Adrenal gland (tissue), 12 donors: Measurements from ENCODE around the gene HMCN2. TPM values are rescaled to one million over a fixed set of nuclear protein-coding genes. Genes with fewer than 3 reads are reported as not detected.

Experiments
- DNase-seq, 7 donors: peaks; one replicate each; pipeline ENCODE4 v3.0.0-alpha.2; 2019 to 2020
- H3K27ac ChIP-seq, 5 donors: fragments of 200-600 bp; sonication (generic) in 4 of 5; 1 replicate in 3 of 5; 2 replicates in 2 of 5; pipeline versions ENCODE4 v1.5.1 to v1.8.0; 2016 to 2020; ENCODE audit warnings: mild to moderate bottlenecking in 1 of 5
- H3K27me3 ChIP-seq: fragments of 200-600 bp; 2 replicates; pipeline ENCODE4 v1.8.0; 2021
- H3K36me3 ChIP-seq, 2 donors: fragments of 200-600 bp; replicated peaks in 1 of 2; 1 replicate in 1 of 2; 2 replicates in 1 of 2; pipeline versions ENCODE4 v1.5.1 to v1.8.0; 2018 to 2022
- H3K4me1 ChIP-seq, 2 donors: fragments of 200-600 bp; replicated peaks in 1 of 2; 1 replicate in 1 of 2; 2 replicates in 1 of 2; pipeline versions ENCODE4 v1.5.1 to v1.8.0; 2018 to 2021
- H3K4me3 ChIP-seq, 4 donors: fragments of 200-600 bp; sonication (generic) in 3 of 4; one replicate each; pipeline ENCODE4 v1.5.1; 2016 to 2018
- H3K9me3 ChIP-seq, 3 donors: fragments of 200-600 bp; sonication (generic) in 1 of 3; replicated peaks in 1 of 3; 1 replicate in 2 of 3; 2 replicates in 1 of 3; pipeline versions ENCODE4 v1.5.1 to v1.8.0; 2016 to 2021
- POLR2A ChIP-seq, 2 donors: fragments of 450-650 bp; IDR thresholded peaks; one replicate each; pipeline ENCODE4 v1.6.1; 2017; ENCODE audit warnings: antibody characterized with exemption in 2 of 2, mild to moderate bottlenecking in 2 of 2, moderate library complexity in 1 of 2
- WGBS, 4 donors: extraction: QIAGEN DNeasy Blood & Tissue Kit in 2 of 4; methylation state at CpG; one replicate each; pipeline versions ENCODE4 v1.1.5 to v1.1.7; 2013 to 2017; 5-methylcytosine and 5-hydroxymethylcytosine counted together
- intact Hi-C, 2 donors: fragments of 100-400 bp; cut with DNase I; formaldehyde crosslinking; loops; one replicate each; pipeline versions ENCODE4 v1.14.1 to v1.15.0; 2022 to 2023
- polyA plus RNA-seq, 3 donors: library from polyadenylated mRNA; stranded (reverse); fragments of 200-250 nt in 2 of 3; fragments of 350-450 nt in 1 of 3; fragmentation: Illumina TruSeq in 1 of 3; extraction: RNeasy Lipid Tissue Mini Kit (QIAGEN cat#74804) in 1 of 3; gene quantifications; one replicate each; pipeline ENCODE4 v1.2.3, GENCODE V29; 2013 to 2014
- total RNA-seq, 9 donors: library from RNA; depleted of rRNA in 4 of 9; stranded (reverse); fragments of >200 nt in 4 of 9; fragments of 120-200 nt in 1 of 9; fragmentation: NEBNext Ultra II Directional in 1 of 9; extraction: Animal tissue kit (Norgen Biotek cat#: 25700) in 1 of 9; gene quantifications; one replicate each; pipeline versions ENCODE4 v1.1.0 to v1.2.4, GENCODE V29; 2013 to 2023
- TF ChIP-seq, protein P1 (sequence below), 6 experiments: fragments of 450-650 bp in 4 of 6; fragments of 200-600 bp in 2 of 6; sonication (generic) in 1 of 6; IDR thresholded peaks; 1 replicate in 5 of 6; 2 replicates in 1 of 6; pipeline versions ENCODE4 v1.5.1 to v1.8.0; 2016 to 2021; ENCODE audit warnings: antibody characterized with exemption in 6 of 6, mild to moderate bottlenecking in 2 of 6, moderate library complexity in 1 of 6
- donor health status: healthy with polysubstance abuse.
- donor health status: Bipolar disorder and iron deficiency.
- donor health status: DM: yes; HTN: yes; CAD: no.
- donor health status: DM: no; HTN: no; CAD: no.
- donor health status: DM: no; HTN: no; CAD: no.
- donor health status: DM: yes; HTN: yes; CAD: no.

HMCN2 gene
- total and polyA plus RNA-seq, 12 donors: 0.05 to 25.8 (median 0.42) TPM; not detected in 1

DNA sequence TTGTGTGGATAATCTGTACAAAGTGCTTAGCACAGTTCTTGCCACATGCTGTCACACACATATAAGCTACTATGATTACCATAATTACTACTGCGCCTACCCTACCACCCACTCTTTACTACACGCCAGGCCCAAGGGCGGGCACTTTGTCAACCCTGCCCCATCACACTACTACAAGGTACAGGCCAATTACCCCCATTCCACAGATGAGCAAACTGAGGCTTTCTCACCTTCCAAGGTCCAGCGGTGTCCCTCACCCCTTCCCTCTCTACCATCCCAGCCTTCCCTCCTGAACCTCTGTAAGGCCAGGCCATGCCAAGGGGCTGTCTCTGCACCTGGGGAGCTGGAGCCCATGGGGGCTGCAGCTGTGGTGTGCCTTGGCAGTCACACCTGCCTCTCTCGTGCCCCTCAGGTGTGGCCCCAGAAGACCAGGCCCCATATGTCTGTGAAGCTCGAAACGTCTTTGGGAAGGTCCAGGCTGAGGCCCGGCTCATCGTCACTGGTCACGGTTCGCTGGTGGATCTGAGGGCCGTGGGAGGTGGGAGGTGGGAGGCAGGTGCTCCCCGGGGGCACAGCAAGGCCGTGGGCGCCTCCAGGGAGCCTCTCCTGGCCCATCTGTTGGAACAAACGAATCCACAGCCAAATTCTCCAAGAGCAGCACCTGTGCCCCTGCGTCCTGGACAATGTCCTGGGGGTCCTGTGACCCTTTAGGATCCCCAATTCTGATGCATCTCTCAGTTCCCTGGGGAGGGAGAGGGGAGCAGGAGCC is 54.6 kb downstream of the HMCN2 start:
- Histone ChIP-seq H3K4me1 (no peaks in the 10 kb centered on the region), H3K9me3 (no peaks in the 10 kb centered on the region), H3K27ac (no peak overlapping the region), H3K27me3 (peaks cover 9% of the 10 kb centered on the region), H3K36me3 (no peaks in the 10 kb centered on the region), H3K4me3 (no peak overlapping the region)
- TF ChIP-seq, protein P1, sequence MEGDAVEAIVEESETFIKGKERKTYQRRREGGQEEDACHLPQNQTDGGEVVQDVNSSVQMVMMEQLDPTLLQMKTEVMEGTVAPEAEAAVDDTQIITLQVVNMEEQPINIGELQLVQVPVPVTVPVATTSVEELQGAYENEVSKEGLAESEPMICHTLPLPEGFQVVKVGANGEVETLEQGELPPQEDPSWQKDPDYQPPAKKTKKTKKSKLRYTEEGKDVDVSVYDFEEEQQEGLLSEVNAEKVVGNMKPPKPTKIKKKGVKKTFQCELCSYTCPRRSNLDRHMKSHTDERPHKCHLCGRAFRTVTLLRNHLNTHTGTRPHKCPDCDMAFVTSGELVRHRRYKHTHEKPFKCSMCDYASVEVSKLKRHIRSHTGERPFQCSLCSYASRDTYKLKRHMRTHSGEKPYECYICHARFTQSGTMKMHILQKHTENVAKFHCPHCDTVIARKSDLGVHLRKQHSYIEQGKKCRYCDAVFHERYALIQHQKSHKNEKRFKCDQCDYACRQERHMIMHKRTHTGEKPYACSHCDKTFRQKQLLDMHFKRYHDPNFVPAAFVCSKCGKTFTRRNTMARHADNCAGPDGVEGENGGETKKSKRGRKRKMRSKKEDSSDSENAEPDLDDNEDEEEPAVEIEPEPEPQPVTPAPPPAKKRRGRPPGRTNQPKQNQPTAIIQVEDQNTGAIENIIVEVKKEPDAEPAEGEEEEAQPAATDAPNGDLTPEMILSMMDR (IDR thresholded peaks at IDR 0.05): no peak
- no peak for TF ChIP-seq POLR2A (IDR thresholded peaks at IDR 0.05)
- no peak for DNase-seq
- 72 to 95% (median 79%) methylated on average over 4 to 17 of the region's 17 CpGs for WGBS, 4 donors
- intact Hi-C loops: no loop called here

DNA sequence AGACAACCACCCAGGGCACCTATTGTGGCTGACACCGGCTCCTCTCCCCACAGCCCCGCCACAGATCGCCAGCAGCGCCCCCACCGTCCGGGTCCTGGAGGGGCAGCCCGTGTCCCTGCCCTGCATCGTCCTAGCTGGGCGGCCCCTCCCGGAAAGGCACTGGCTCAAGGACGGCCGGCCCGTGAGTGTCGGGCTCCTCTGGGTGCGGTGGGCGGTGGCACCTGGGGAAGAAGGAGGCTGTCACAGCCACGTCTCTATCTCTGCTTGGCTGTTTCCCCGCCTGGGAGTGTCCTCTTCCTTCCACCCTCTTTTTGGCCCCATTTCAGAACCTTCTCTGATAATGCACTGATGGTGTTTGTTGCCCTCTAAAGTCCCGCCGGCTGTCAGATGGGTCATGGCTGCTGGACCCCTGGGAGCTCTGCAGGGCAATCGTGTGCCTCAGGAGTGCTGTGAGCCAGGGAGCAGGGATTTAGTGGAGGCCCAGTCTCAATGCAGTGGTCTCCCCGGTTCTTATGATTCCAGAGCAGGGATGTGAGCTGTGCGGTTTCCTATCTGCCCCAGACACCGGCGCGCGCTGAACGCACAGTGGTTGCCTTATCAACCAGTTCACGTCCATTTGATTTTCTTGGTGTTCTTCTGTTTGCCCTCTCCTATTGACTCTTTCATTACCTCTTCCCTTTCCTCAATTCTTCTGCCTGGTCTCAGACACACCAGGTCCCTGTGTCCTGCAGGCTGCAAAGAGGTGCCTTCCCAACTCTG is 55.3 kb downstream of the HMCN2 start:
- Histone ChIP-seq H3K4me1 (no peaks in the 10 kb centered on the region), H3K27me3 (peaks cover 10% of the 10 kb centered on the region), H3K4me3 (no peak overlapping the region), H3K9me3 (no peaks in the 10 kb centered on the region), H3K36me3 (no peaks in the 10 kb centered on the region), H3K27ac (no peak overlapping the region)
- TF ChIP-seq, protein P1 (IDR thresholded peaks at IDR 0.05): no peak
- TF ChIP-seq POLR2A (IDR thresholded peaks at IDR 0.05): no peak
- intact Hi-C loops: no loop called here
- 28 to 42% (median 33%) methylated on average over 19 to 29 of the region's 29 CpGs for WGBS, 4 donors
- peak in 6 of 7 donors; percentile 28 to 74 (median 57) for DNase-seq

DNA sequence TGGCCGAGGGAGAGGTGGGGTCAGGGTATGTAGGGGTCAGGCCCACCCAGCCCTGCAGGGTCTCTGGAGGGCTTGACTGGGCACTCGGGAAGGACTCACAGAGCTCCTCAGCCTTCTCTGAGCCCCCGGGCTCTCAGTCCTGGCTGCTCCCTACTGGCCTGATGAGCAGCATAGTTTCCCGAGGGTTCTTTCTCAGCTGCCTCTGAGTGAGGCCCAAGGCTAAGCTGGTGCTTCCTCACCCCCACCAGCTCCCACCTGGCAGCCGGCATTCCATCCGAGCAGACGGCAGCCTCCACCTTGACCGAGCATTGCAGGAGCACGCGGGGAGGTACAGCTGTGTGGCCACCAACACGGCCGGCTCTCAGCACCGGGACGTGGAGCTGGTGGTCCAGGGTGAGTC is 56.0 kb downstream of the HMCN2 start:
- Histone ChIP-seq H3K9me3 (no peaks in the 10 kb centered on the region), H3K36me3 (no peaks in the 10 kb centered on the region), H3K27ac (no peak overlapping the region), H3K27me3 (peaks cover 17% of the 10 kb centered on the region), H3K4me3 (no peak overlapping the region), H3K4me1 (no peaks in the 10 kb centered on the region)
- no peak for DNase-seq
- WGBS, 4 donors: 73 to 80% (median 75%) methylated on average over 13 to 14 of the region's 14 CpGs
- intact Hi-C loops: no loop called here
- TF ChIP-seq, protein P1 (IDR thresholded peaks at IDR 0.05): no peak
- no peak for TF ChIP-seq POLR2A (IDR thresholded peaks at IDR 0.05)

DNA sequence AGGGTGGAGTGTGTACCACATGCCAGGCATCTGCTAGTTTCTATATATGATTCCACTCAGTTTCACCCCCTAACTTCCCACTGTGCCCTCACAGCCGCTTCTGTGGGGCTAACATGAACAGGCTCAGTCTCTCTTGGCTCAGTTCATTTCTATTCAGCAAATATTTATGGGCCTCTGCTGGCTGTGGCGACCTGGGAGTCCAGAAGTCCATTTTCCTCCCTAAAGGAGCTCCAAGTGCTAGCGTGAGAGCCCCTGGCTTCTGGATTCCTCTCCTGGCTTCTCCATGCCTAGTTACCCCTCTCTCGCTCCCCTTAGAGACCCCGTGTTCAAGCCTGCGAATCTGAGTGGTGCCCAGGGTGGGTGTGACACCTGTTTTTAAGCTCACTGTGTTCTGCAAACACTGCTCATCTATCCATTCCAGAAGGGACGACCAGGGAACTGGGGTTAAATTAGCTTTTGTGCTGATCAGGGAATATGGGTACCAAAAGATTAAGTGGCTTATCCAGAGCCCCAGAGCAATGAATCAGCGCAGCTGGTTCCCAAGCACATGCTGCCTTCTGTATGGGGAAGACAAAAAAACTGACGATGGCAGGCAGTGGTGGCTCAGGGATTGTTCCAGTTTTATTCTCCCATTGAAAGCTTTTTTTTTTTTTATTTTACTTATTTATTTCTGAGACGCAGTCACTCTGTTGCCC is 57.6 kb downstream of the HMCN2 start:
- Histone ChIP-seq H3K9me3 (no peaks in the 10 kb centered on the region), H3K36me3 (no peaks in the 10 kb centered on the region), H3K27ac (no peak overlapping the region), H3K27me3 (peaks cover 27% of the 10 kb centered on the region), H3K4me1 (peaks cover 0 to 9% of the 10 kb centered on the region in 2 donors), H3K4me3 (no peak overlapping the region)
- no peak for DNase-seq
- 65 to 71% (median 68%) methylated on average over 10 of the region's 10 CpGs for WGBS, 4 donors
- intact Hi-C loops: no loop called here
- TF ChIP-seq POLR2A (IDR thresholded peaks at IDR 0.05): no peak
- TF ChIP-seq, protein P1 (IDR thresholded peaks at IDR 0.05): no peak
